GM21825 (cell line): Measurements from ENCODE around the gene GAK.

ENCODE experiments used
- ATAC-seq: cut with Tn5 transposase; IDR thresholded peaks from one replicate; pipeline ENCODE4 v1.9.1; 2021; ENCODE audit warnings: mild to moderate bottlenecking, moderate library complexity; ENCODE audit not compliant: unreplicated experiment

GAK gene

DNA sequence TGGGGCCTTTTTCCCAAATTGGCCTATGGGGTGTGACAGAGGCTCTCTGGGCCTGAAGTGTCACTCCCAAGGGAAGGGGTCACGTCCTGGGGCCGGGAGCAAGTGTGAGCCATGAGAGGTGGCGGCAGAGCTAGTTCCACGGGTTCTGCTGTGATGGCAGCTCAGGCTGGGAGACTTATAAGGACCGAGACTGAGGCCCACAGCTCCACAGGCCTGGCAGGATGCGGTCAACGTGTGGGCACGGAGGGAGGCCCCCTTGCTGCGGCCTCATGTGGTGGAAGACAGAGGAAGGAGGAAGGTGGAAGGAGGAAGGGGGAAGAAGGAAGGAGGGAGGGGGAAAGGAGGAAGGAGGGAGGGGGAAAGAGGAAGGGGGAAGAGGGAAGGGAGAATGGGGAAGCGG lies 99.0 kb downstream of the GAK start:
- no peak for ATAC-seq

DNA sequence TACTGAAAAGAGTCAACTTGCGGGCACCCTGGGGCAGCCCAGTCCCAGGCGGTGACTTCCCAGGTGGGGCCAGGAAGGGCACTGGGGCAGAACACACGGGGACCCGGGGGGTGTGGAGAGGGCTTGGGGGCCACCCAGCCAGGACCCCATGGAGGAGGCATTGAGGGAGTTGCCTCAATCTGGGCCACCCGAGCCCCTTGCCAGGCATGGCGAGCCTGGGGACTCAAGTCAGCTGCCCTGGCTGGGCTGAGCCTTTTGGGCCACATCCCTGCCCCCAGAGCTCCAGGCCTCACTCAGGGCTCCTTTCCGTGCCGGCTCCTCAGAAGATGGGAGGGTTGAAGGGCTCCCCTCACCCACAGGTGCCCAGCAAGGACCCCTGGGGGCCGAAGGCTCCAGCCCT lies 99.6 kb downstream of the GAK start:
- no peak for ATAC-seq

DNA sequence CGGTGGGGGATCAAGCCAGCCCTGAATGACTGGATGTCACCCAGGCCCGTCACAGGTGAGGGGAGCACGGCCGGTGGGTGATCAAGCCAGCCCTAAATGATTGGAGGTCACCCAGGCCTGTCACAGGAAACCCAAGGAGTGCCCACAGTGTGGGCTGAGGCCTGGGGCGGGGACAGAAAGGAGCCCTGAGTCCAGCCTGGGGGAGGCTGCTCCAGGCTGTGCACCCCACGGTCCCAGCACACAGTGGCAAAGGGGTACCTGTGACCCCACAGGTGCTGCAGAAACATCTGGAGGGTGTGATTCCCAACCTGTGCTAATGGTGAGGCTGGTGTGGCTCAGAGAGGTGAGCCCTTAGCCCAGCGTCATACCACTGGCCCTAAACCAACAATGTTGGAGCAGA lies 100.0 kb downstream of the GAK start:
- no peak for ATAC-seq

DNA sequence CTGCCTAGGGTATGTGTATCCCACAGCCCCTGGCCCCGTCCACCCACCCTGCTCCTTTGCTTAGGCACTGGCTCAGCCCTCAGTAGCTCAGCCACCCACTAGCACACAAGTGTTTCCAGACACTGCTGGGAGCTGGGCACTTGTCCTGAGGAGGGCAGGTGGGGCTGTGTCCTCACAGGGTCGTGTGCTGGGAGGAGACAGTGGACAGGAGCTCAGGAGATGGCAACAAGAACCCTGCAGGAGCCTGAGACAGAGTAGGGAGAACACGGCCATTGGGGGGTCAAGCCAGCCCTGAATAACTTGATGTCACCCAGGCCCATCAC lies 100.7 kb downstream of the GAK start:
- ATAC-seq, result no peak

DNA sequence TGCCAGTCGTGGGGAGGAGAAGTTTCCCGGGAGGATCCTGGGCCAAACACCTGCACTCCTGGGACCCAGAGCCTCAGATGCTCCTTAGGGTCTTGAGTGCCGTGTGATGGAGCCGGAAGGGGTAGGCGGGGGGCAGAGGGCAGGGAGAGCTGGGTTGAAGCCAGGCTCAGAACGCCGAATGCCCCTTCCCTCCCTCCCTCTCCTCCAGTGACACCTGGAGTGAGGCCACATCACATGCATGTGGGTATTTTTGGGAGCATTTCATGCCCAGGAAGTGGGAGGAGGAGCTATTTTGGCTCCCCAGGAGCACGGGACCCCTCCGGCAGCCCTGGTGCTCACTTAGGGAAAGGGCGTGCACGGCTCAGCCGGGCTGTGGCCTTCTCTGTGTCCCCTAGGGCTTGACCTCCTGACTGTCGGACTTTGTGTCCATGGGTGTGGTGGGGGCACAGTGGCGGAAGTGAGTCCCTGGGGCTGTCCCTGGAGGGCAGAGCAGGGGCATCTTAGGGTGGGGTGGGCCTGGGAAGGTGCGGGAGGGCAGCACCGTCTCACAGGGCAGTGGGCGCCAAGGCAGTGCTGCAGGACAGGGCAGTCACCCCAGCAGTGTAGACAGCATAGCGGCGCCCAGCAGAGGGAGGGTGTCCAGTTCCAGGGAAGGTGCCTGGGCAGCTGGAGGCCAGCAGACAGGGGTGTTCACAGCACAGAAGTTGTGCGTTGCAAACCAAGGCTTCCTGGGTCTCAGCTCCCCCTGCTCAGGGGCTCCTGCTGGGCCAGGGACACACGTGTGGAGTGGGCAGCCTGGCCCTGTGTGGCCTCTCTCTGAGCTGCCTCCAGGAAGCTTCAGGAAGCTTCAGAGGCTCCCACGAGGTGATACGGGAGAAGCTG lies 101.3 kb downstream of the GAK start:
- ATAC-seq, result no peak

DNA sequence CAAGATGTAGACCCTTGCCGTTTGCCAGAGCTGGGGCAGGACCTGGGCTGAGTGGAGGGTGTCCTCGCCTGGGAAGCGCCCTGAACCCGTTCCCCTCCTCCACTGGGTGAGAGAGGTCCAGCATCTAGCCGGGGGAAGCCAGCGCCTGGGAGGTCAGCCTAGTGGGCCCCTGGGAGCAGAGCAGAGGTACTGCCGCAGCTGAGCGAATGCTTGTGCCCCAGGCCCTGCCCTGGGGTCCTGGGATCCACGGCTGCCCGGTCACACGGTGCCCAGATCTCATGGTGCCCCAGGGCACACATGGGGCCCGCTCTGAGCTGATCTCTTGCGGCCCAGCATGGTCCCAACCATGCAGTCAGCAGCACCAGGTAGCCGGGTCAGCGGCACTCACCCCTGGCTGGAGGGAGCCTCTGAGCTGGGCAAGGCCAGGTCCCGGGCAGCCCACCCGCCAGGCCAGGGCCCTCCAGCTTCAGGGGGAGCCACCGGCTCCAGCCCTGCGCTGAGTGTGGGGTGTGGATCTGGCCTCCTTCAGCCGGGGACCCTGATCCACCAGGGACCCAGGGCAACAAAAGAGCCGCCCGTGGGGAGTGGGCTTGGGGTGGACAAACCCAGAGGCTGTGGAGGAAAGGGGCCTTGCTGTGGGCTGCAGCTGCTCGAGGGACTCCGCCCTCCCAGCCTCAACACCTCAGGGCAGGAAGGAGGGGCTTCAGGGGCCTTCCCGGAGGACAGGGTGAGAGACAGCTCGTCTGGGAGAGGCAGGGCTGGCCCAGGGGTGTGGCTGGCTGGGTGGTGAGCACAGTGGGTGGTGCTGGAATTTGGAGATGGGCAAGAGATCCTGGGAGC lies 102.1 kb downstream of the GAK start:
- ATAC-seq, result no peak

DNA sequence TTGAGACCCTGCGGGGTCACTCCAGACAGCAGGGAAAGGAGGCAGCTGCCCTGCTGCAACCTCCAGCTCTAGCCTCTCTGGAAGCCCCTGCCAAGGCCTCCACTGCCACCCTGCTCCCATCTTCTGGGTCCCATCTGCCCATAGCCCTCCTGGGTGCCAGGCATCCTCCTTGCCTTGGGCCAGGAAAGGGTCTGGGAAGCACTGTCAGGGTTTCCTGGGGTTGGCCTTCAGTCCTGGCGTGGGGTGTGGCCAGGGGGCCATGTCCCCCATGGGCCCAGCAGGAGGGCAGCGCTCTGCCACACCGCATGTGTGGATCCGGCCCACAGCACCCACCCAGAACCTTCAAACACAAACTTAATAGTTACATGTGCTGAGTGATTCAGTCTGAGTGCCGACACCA lies 102.8 kb downstream of the GAK start:
- no peak for ATAC-seq

DNA sequence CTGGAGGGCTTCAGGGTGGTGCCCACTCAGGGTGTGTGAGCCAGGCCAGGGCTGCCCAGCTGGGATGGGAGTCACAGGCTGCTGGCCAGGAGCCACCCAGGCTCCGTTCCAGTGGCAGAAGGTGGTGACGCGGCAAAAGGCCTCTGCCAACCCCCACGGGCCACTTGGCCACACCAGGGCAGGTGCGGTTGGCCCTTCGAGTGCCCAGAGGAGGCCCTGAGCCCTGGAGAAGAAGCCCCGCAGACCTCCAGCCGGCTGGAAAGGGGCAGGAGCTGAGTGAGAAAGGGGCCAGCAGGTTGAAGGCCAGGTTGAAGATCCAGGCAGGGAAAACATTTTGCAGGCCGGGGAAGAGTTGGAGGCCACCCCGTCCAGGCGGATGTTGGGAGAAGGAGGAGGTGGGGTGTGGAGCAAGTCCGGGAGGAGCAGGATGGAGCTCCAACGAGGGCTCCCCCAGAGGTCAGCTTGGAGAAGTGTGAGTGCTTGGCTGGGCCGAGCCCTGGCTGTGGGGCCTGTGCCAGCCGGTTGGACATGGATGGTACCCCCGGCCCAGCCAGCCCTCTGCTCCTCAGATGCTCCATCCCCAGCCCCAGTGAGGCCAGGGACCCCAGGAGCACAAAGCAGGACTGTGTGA lies 103.4 kb downstream of the GAK start:
- ATAC-seq, result no peak

DNA sequence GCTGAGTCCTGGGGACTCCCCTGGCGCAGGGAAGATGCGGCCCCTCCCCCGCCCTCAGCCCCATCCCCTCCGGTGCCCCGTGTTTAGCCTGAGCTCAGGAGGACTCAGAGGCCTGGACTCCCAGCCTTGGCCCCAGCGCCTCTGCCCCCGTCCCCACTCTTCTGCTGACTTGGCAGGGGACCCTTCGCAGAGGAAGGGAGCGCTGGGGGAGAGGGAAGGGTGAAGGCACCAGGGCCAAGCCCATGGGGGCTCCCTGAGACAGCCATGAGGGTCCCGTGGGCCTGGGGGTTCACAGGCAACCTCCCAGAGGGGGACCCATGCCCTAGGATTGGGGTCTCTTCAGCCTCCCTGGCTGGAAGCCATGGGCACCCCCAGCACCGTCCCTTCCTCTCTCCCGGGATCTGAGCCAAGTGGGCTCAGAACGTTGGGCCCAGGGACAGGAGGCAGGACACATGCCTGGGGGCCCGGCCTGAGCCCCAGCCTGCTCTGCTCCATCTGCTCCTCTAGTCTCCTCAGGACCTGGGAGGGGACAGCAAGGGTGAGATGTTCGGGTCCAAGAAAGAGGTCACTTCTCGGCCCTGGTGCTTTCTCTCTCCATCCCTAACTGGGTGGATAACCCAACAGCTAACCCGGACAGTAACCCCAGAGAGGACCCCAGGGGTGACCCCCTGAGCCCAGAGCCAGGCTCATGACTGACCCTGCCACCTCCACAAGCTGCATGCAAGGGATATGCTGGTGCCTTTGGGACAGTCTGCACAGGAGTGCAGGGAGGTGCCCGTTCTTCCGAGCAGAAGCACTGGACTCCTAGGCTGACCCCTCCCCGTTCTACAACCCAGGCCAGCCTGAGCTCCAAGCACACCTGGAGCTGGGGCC lies 104.7 kb downstream of the GAK start:
- no peak for ATAC-seq

DNA sequence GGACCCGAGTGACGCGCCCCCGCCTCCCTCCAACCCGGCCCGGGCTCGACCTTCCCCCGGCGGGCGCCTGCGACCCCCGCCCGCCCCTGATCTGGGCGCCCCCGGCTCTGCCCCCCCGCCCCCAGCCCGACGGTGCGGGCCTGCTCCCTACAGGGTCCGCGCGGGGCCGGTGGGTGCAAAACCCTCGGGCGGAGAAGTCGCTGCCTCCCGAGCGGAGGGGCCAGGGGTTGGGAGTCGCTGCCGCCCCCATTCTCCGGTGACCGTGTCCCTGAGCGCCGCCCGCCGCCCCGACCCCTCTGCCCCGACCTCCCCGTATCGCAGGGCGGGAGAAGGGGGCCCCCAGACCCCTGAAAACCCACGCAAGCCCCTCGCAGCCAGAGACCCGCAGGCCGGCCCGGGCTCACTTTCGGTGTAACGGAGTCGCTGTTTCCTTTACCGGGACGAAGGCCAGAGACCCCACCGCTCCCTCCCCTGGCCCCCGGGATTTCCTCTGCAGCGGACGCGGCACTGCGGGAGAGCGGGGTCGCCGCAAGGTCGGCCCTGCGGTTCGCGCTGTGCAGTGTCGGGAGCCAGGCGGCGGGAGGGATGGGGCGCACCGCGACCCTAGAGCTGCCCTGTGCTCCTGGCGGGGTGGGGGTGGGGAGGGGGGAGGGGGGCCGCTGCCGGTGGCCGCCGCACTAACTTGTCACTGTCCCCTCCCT lies 105.5 kb downstream of the GAK start:
- no peak for ATAC-seq

DNA sequence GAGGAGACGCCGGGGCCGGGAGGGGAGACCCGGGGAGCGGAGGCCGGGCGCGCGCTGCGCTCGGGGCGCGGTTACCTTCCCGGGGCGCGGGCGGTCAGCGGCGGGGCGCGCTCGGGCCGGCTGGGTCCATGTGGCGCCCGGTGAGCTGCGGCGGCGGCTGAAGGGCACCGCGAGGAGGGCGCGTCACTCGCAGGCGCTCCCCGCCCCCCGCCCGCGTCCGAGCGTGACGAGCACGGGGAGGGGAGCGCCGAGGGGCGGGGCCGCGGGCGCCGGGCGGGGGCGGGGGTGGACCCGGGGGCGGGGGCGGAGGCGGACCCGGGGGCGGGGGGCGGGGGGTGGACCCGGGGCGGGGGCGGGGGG lies 106.2 kb downstream of the GAK start, which contains the start of gene CPLX1:
TSS of gene CPLX1 (minus strand) at position 159 of the 360 bp plus-strand sequence. CDS start 1,607 bp downstream, outside the sequence.
- no peak for ATAC-seq

DNA sequence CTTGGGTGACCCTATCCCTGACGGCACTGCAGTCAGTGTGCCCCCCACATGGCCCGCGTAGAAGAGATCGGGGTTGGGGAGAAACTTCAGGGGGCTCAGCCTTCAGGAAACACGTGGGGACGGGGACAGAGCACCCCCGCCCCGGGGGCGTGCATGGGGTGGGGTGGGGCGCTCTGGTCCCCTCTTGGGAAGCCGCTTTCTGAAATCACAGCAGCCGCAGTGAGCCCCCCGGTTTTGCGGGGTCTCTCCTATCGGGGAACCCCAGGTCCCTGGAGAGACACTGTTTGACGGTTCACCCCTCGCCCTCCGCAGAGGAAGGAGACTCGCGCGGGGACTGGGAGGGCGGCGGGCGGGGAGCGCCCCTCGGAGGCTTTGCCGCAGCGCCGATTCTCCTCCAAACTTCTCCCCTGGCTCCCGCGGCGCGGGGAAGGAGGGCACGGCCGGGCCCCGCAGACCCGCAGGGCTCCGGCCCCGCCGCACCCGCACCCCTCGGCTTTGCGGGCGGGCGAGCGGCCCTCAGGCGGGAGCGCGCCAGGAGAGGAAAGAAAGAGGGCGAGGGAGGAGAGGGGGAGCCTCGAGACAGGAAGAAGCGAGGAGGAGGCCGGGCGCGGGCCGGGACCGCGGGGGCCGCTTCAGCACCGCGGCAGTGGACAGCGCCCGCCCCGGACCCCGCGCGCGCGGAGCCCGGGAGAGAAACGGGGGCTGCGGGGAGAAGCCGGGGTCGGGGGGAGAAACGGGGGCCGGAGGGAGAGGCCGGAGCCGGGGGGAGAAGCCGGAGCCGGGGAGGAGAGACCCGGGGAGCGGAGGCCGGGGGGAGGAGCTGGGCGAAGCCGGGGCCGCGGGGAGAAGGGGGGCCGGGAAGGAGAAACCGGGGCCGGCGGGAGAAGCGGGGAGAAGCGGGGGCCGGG lies 106.8 kb downstream of the GAK start:
- no peak for ATAC-seq

DNA sequence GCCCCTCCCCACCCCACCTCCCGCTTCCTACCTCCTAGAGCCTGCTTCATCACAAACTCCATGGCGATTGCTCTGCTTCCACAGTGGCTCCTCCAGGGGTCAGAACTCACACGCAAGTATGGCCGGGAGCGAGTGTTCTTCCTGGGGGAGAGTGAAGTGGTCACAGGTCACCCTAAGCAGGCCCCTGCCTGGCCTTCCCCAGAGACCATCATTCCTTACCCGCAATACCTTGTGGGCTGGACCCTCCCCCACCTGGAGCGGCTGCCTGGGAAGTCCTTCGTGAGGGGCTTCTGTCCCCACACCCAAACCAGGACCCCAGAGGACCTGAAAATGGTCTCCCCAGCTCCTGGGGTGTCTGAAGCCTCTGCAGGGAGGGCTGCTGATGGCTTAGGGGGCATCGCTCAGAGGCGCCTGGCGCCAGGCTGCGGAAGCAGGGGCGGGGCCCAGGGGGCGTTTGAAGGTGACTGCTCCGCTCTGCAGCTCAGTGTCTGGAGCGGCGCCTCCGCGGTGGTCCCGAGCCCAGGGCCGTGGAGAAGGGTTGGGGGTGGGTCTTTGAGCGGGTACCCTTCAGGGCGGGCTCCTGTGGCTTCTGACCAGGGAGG lies 107.6 kb downstream of the GAK start:
- ATAC-seq, result no peak

DNA sequence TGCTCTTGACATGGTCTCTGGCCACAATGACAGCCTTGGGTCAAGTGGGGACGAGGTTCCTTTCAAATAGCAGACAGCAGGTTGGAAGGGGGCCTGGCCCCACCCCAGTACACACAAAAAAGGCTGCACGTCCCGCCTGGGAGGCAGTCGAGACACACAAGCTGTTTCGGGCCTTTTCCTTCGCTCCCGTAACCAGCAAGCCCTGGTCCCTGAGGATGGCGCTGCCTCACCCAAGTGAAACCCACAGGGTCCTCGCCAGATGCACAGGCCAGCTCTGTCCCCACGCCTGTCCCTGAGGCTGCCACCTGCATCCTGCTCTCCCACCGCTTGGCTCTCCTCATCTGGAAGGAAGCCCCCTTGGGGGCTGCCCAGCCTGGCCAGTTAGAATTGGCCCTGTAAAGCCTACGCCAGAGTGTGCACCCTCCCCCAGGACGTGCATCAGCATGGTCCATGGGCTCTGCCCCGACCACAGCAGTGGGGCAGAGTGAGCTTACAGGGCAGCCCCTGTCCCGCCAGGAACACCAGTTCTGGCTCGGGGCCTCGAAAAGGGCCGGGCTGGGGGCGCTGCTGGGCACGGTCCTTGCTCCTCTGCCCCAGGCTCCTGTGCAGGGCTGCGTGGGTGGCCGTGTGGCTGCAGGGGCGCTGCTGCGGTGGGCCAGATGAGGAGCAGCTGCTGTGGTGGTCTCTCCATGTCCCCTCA lies 108.2 kb downstream of the GAK start:
- no peak for ATAC-seq

DNA sequence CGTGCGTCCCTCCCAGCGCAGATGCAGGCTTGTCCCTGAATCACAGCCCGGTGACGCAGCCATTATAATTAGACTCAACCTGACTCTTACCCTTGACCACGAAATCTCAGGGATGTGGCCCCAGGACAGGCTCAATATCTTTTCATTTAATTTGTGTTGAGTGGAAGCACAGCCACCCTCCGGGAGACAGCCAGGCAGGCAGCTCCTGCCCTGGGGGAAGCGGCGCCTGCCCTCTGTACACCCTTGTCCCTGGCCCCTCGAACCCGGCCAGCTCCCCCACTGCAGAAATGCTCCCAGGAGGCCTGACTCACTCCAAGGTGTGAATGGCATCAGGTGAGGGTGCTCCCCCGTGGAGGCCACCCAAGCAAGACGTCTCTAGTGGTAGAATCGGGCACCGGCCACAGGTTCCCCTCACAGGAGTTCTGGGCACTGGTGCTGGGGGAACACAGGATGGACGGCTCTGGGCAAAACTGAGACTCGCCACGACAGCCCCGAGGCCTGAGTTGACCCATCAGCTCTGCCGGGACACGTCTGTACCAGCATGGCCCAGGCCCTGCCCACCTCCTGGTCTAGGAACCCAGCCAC lies 108.8 kb downstream of the GAK start:
- no peak for ATAC-seq

DNA sequence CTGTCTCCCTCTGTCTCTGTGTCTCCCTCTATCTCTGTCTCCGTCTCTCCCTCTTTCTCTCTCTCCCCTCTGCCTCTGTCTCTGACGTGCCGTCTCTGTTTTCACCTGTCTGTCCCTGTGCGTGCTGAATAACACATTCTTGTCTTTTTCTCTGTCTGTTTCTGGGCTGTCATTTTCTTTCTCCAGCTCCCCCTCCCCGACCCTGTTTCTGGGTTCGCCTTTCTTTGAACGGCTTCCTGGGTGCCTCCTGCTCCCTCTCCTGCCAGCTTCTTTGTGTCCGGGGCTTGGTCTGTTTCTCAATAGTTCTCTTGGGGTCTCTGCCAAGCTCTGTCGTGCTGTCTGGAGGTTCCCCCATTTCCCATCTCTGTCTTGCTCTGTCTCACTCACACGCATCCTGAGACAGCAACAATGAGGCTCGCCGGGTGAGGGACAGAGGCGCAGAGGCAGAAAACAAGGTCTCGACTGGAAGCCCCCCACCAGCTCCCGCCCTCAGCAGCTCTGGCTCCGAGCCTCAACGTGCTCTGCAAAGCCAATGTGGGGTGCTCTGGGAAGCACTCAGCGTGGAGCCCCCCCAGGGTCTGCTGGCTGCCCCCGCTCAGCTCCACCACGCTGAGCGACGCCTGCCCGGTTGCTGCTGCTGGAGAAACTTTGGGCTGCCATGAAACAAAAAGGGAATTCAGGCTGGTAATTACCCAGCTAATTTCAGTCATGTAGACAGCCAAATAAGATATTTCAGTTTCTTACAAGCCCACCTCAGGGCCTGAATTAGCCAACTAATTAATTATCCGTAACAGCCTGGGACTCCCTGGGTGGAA lies 109.5 kb downstream of the GAK start:
- ATAC-seq, result no peak

DNA sequence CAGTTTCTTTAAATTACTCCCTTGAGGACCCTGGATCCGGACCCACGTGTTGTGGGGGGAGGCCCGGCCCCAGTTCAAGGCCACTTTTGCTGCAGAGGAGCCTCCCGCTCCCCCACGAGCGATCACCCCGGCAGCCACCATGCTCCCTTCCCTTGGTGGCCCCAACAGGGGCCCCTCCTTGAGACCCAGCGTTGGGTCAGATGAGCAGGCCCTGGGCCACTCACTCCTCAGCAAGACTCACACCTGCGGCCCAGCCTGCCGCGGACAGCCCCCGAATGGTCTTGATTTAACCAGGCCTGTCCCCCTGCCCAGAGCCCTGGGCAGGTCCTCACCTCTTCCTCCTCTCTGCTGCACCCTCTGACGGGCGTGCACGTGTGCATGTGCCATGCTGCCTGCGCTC lies 110.5 kb downstream of the GAK start:
- ATAC-seq, result no peak
